HepG2 (cell line): Measurements from ENCODE around the gene RAB1B. TPM values are rescaled to one million over a fixed set of nuclear protein-coding genes. Genes with fewer than 3 reads are reported as not detected.
A peak's percentile ranks its signal among the peaks of the same experiment; 100 is the strongest.

Source experiments
- AGO2 ChIP-seq: fragments of 200-400 bp; formaldehyde crosslinking; optimal IDR thresholded peaks from 2 replicates; pipeline ENCODE3; 2017; ENCODE audit warnings: mild to moderate bottlenecking, low read depth, low read length, moderate library complexity
- ARID2 ChIP-seq: sonication (generic); formaldehyde crosslinking; IDR thresholded peaks from 2 replicates; pipeline ENCODE4 v1.8.1; 2022; ENCODE audit warnings: mild to moderate bottlenecking, missing genetic modification reagents, borderline replicate concordance
- ATF4 ChIP-seq, 2 experiments: fragments of 450-650 bp in 1 of 2; sonication (generic) in 1 of 2; formaldehyde crosslinking; IDR thresholded peaks; 2 replicates each; pipeline versions ENCODE4 v1.5.0 to v1.8.0; 2020 to 2022; ENCODE audit warnings: mild to moderate bottlenecking in 1 of 2, missing genetic modification reagents in 1 of 2
- BRF2 ChIP-seq: sonication (generic); formaldehyde crosslinking; IDR thresholded peaks from 2 replicates; pipeline ENCODE4 v1.8.1; 2022; ENCODE audit warnings: mild to moderate bottlenecking, missing genetic modification reagents
- FOXJ3 ChIP-seq: sonication (generic); formaldehyde crosslinking; IDR thresholded peaks from 2 replicates; pipeline ENCODE4 v1.4.0; 2020; ENCODE audit warnings: missing genetic modification reagents, mild to moderate bottlenecking, borderline replicate concordance
- GPBP1L1 ChIP-seq: sonication (generic); formaldehyde crosslinking; IDR thresholded peaks from 2 replicates; pipeline ENCODE4 v1.5.0; 2020; ENCODE audit warnings: mild to moderate bottlenecking, missing genetic modification reagents
- HDAC6 ChIP-seq: fragments of 200-600 bp; sonication (generic); IDR thresholded peaks from 2 replicates; pipeline ENCODE4 v1.7.0; 2017; ENCODE audit warnings: mild to moderate bottlenecking, antibody characterized with exemption, low read length, low read depth
- MAFF ChIP-seq: IDR thresholded peaks from 2 replicates; pipeline ENCODE4 v1.6.1; 2011; ENCODE audit warnings: low read depth, low read length, improper control_type of control experiment
- MEIS1 ChIP-seq: sonication (generic); formaldehyde crosslinking; IDR thresholded peaks from 2 replicates; pipeline ENCODE4 v1.9.0; 2021; ENCODE audit warnings: mild to moderate bottlenecking, missing genetic modification reagents, moderate library complexity, borderline replicate concordance
- MZF1 ChIP-seq: sonication (generic); formaldehyde crosslinking; IDR thresholded peaks from 2 replicates; pipeline ENCODE4 v1.8.1; 2023; ENCODE audit warnings: mild to moderate bottlenecking, missing genetic modification reagents, borderline replicate concordance
- PHF5A ChIP-seq: IDR thresholded peaks from one replicate; pipeline ENCODE4 v1.6.1; 2018; ENCODE audit warnings: low read depth, missing genetic modification reagents; ENCODE audit not compliant: unreplicated experiment
- PRPF4 ChIP-seq: fragments of 200-400 bp; formaldehyde crosslinking; IDR thresholded peaks from 2 replicates; pipeline ENCODE4 v1.6.1; 2016; ENCODE audit warnings: low read length, low read depth; ENCODE audit not compliant: poor library complexity, severe bottlenecking
- RCOR2 ChIP-seq: IDR thresholded peaks from 2 replicates; pipeline ENCODE4 v1.6.1; 2016; ENCODE audit warnings: missing biosample characterization, missing genetic modification reagents
- RFX3 ChIP-seq: IDR thresholded peaks from 2 replicates; pipeline ENCODE4 v1.6.1; 2016; ENCODE audit warnings: missing biosample characterization, missing genetic modification reagents
- SRSF4 ChIP-seq: fragments of 200-400 bp; formaldehyde crosslinking; IDR thresholded peaks from one replicate; pipeline ENCODE4 v1.6.1; 2018; ENCODE audit warnings: mild to moderate bottlenecking, low read depth, low read length, moderate library complexity; ENCODE audit not compliant: poor library complexity, severe bottlenecking
- TMF1 ChIP-seq: sonication (generic); formaldehyde crosslinking; IDR thresholded peaks from 2 replicates; pipeline ENCODE4 v1.8.1; 2022; ENCODE audit warnings: low read depth, missing genetic modification reagents
- ZBTB26 ChIP-seq: IDR thresholded peaks from 2 replicates; pipeline ENCODE4 v1.6.1; 2016; ENCODE audit warnings: missing compliant biosample characterization, missing genetic modification reagents, borderline replicate concordance
- ZBTB42 ChIP-seq: sonication (generic); formaldehyde crosslinking; IDR thresholded peaks from 2 replicates; pipeline ENCODE4 v1.5.0; 2020; ENCODE audit warnings: mild to moderate bottlenecking, missing genetic modification reagents
- ZNF24 ChIP-seq: fragments of 450-650 bp; IDR thresholded peaks from 2 replicates; pipeline ENCODE4 v1.6.1; 2017; ENCODE audit warnings: antibody characterized with exemption, mild to moderate bottlenecking
- ZNF33A ChIP-seq: sonication (generic); formaldehyde crosslinking; IDR thresholded peaks from 2 replicates; pipeline ENCODE4 v1.5.1; 2020; ENCODE audit warnings: missing genetic modification reagents, mild to moderate bottlenecking, moderate library complexity, borderline replicate concordance
- ZNF451 ChIP-seq: sonication (generic); formaldehyde crosslinking; IDR thresholded peaks from 2 replicates; pipeline ENCODE4 v1.5.0; 2020; ENCODE audit warnings: mild to moderate bottlenecking, missing genetic modification reagents
- ZNF691 ChIP-seq: sonication (generic); formaldehyde crosslinking; IDR thresholded peaks from 2 replicates; pipeline ENCODE4 v1.4.0; 2020; ENCODE audit warnings: missing genetic modification reagents, low read depth, mild to moderate bottlenecking, borderline replicate concordance
- ZNF768 ChIP-seq: sonication (generic); formaldehyde crosslinking; IDR thresholded peaks from 2 replicates; pipeline ENCODE4 v1.4.0; 2020; ENCODE audit warnings: missing genetic modification reagents
- ZNF782 ChIP-seq: sonication (generic); formaldehyde crosslinking; IDR thresholded peaks from 2 replicates; pipeline ENCODE4 v1.4.0; 2020; ENCODE audit warnings: missing genetic modification reagents, mild to moderate bottlenecking, borderline replicate concordance
- ZNF850 ChIP-seq: sonication (generic); formaldehyde crosslinking; conservative IDR thresholded peaks from 2 replicates; pipeline ENCODE4 v1.9.0; 2021; ENCODE audit warnings: mild to moderate bottlenecking, missing genetic modification reagents
- polyA plus RNA-seq, 8 experiments: library from polyadenylated mRNA; depleted of rRNA in 3 of 8; stranded (reverse) in 7 of 8; unstranded in 1 of 8; fragments of >200 nt; fragmentation: Illumina TruSeq in 4 of 8; extraction: Trizol in 4 of 8; gene quantifications; 2 replicates each; pipeline versions ENCODE4 v1.2.1 to v1.2.3, GENCODE V29; 2011 to 2016; ENCODE audit warnings: low read depth in 4 of 8, missing spikeins in 1 of 8, mixed read lengths in 1 of 8; ENCODE audit not compliant: insufficient read depth in 1 of 8
- total RNA-seq, 5 experiments: library from RNA; depleted of rRNA; stranded (reverse); fragments of >200 nt; fragmentation: Illumina TruSeq; extraction: Trizol; gene quantifications; 2 replicates each; pipeline ENCODE4 v1.2.3, GENCODE V29; 2016; ENCODE audit warnings: low read depth in 1 of 5

The RAB1B gene
- total and polyA plus RNA-seq, 2 of the 13 experiments (the other 11 are each of a cell fraction or from before 2014, with no cell fraction given), result 77.9 to 87.9 TPM

- TF ChIP-seq ATF4 (CRISPR knock-in tag; IDR thresholded peaks at IDR 0.05), result 0 out of 4 replicates have a peak, but pooled peaks of 1 of the 2 experiments have one; percentile 2
- TF ChIP-seq ZNF24, result 0 out of 2 replicates have a peak, but pooled peaks have one; percentile 23
- 0 out of 2 replicates have a peak, but pooled peaks have one; percentile 50 for TF ChIP-seq ARID2 (CRISPR knock-in tag)
- no peak for TF ChIP-seq ZNF33A
- TF ChIP-seq TMF1 (CRISPR knock-in tag), result 0 out of 2 replicates have a peak, but pooled peaks have one; percentile 53
- TF ChIP-seq ZNF768, result peak; percentile 52
- TF ChIP-seq BRF2 (CRISPR knock-in tag), result peak; percentile 22; the same call in 1 of the 2 replicates
- TF ChIP-seq HDAC6, result no peak
- no peak; the same call in 1 of the 2 replicates for TF ChIP-seq ZNF451 (CRISPR knock-in tag)
- TF ChIP-seq RFX3 (CRISPR knock-in tag), result no peak
- TF ChIP-seq ZNF691 (CRISPR knock-in tag), result no peak
- TF ChIP-seq SRSF4, result no peak
- TF ChIP-seq ZNF782 (CRISPR knock-in tag), result peak; percentile 94; the same call in 1 of the 2 replicates
- peak; percentile 31 for TF ChIP-seq AGO2
- no peak for TF ChIP-seq MZF1 (CRISPR knock-in tag)
- TF ChIP-seq ZBTB26, result 0 out of 2 replicates have a peak, but pooled peaks have one; percentile 9
- TF ChIP-seq MEIS1 (CRISPR knock-in tag), result no peak
- no peak for TF ChIP-seq RCOR2
- no peak for TF ChIP-seq ZNF850 (CRISPR knock-in tag)
- no peak for TF ChIP-seq FOXJ3
- no peak for TF ChIP-seq ZBTB42 (CRISPR knock-in tag)
- TF ChIP-seq PHF5A (CRISPR knock-in tag), result peak; percentile 80
- no peak for TF ChIP-seq MAFF
- TF ChIP-seq PRPF4, result no peak
- TF ChIP-seq GPBP1L1 (CRISPR knock-in tag), result no peak
These were observed 43.6 kb downstream of the RAB1B start (continued) for GRCh38 chr11:66311965-66312548.
